Nephron (organoid): Measurements from ENCODE around the gene YAP1.
A peak's percentile ranks its signal among the peaks of the same experiment; 100 is the strongest.

Source experiments
- H3K27ac Mint-ChIP-seq, 3 experiments: 2 replicates each; pipeline ENCODE4 v1.8.0; 2020; ENCODE audit warnings: mixed read lengths in 3 of 3, mild to moderate bottlenecking in 2 of 3, moderate library complexity in 1 of 3
- H3K27me3 Mint-ChIP-seq: 2 replicates; pipeline ENCODE4 v1.8.0; 2021; ENCODE audit warnings: low read depth, mild to moderate bottlenecking, moderate library complexity, mixed read lengths
- H3K36me3 Mint-ChIP-seq: 2 replicates; pipeline ENCODE4 v1.8.0; 2020; ENCODE audit warnings: low read depth, mixed read lengths
- H3K4me1 Mint-ChIP-seq: 2 replicates; pipeline ENCODE4 v1.8.0; 2020; ENCODE audit warnings: mixed read lengths
- H3K4me3 Mint-ChIP-seq, 3 experiments: 2 replicates each; pipeline ENCODE4 v1.8.0; 2020; ENCODE audit warnings: mild to moderate bottlenecking in 3 of 3, mixed read lengths in 3 of 3, moderate library complexity in 2 of 3
- H3K9me3 Mint-ChIP-seq: 2 replicates; pipeline ENCODE4 v1.8.0; 2020; ENCODE audit warnings: mixed read lengths
- TF ChIP-seq, protein P1 (sequence below), 3 experiments: fragments of 200-600 bp; sonication (generic); IDR thresholded peaks; one replicate each; pipeline ENCODE4 v1.5.0; 2021; ENCODE audit warnings: antibody characterized with exemption in 3 of 3; ENCODE audit not compliant: unreplicated experiment in 3 of 3

The YAP1 gene

DNA sequence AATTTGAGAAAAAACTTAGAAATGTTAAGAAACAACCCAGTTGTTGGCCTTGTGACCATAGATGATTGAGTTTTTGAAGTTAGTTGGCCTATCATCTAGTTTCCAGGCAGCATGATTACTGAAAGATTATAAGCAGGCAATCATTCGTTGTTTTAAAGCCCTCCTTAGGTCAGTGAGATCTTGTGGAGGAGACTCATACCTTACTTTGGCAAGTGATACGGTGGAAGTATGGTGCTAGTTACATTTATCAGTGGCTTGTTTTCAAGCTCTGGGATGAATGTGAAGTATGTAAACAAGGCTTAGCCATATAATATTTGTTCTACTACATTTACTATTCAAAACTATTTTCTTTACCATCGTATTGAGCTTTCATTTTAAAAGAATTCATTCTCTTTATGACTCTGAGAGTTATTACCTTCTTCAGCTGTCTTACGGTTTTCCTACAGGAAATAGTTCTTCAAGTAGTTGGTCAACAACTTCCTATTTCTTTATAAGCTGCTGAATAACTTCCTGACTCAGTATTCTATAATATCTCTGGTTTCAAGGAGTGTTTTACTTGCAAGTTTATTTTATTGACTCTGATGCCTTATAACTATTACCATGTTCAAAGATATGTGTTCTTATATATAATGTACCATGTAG, 7.3 kb downstream of the YAP1 start:
- peaks cover 52% of the 10 kb centered on the region for H3K36me3 Mint-ChIP-seq
- peak overlapping the region in 2 of 3 experiments; percentile 3 to 26 for H3K4me3 Mint-ChIP-seq
- H3K4me1 Mint-ChIP-seq, result peaks cover 68% of the 10 kb centered on the region
- H3K9me3 Mint-ChIP-seq, result no peaks in the 10 kb centered on the region
- peak overlapping the region; percentile 79 to 100 (median 86) for H3K27ac Mint-ChIP-seq
- H3K27me3 Mint-ChIP-seq, result no peaks in the 10 kb centered on the region
- TF ChIP-seq, protein P1, sequence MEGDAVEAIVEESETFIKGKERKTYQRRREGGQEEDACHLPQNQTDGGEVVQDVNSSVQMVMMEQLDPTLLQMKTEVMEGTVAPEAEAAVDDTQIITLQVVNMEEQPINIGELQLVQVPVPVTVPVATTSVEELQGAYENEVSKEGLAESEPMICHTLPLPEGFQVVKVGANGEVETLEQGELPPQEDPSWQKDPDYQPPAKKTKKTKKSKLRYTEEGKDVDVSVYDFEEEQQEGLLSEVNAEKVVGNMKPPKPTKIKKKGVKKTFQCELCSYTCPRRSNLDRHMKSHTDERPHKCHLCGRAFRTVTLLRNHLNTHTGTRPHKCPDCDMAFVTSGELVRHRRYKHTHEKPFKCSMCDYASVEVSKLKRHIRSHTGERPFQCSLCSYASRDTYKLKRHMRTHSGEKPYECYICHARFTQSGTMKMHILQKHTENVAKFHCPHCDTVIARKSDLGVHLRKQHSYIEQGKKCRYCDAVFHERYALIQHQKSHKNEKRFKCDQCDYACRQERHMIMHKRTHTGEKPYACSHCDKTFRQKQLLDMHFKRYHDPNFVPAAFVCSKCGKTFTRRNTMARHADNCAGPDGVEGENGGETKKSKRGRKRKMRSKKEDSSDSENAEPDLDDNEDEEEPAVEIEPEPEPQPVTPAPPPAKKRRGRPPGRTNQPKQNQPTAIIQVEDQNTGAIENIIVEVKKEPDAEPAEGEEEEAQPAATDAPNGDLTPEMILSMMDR (IDR thresholded peaks at IDR 0.05; ENCODE audit: unreplicated experiment in 3 of 3), result no peak

DNA sequence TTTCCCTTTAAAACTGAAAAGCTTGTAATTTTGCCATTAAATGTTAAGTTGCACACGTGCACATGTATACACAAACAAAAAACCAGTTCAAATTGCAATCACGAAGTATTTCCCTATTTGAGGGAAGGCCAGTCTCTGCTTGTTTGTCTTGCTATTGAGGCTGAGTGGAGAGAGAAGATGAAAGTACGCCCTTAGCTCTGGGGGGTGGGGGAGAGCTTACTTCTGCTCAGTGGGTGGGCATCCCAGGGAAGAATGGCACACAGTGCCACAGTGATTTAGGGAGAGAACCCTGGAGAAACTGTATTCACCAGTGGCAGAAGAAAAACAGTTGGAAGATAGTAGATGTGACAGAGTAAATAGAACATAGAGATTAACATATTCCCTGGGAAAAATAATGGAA, 8.7 kb downstream of the YAP1 start:
- TF ChIP-seq, protein P1 (IDR thresholded peaks at IDR 0.05; ENCODE audit: unreplicated experiment in 3 of 3), result no peak

DNA sequence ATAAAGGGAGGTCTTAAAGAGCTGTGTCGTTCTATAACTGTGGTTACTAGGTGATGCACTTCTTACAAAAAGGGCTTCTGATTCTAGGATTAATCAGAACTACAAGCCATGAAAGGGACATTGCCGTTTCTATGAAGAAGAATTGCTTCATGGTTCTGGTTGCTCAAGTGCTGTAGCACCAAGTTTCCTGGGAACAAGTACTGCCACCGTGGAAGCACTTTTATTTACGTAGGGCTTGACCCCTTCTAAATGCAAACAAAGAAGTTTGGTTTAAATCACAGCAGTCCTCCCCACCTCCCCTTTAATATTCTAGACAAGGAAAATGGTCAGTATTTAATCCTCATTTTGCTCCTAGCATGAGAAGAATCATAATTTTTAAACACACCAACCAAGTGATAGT, 9.8 kb downstream of the YAP1 start:
- Mint-ChIP-seq H3K36me3 (peaks cover 68% of the 10 kb centered on the region), H3K9me3 (peaks cover 15% of the 10 kb centered on the region), H3K27me3 (no peaks in the 10 kb centered on the region), H3K27ac (peak overlapping the region; percentile 9 to 85 (median 47)), H3K4me3 (no peak overlapping the region), H3K4me1 (peaks cover 51% of the 10 kb centered on the region)
- TF ChIP-seq, protein P1 (IDR thresholded peaks at IDR 0.05; ENCODE audit: unreplicated experiment in 3 of 3), result no peak

More for the DNA sequence above, 8.7 kb downstream of the YAP1 start:
- Mint-ChIP-seq H3K36me3 (peaks cover 64% of the 10 kb centered on the region), H3K4me1 (peaks cover 61% of the 10 kb centered on the region), H3K4me3 (peak overlapping the region in 2 of 3 experiments; percentile 59 to 62), H3K9me3 (peaks cover 5% of the 10 kb centered on the region), H3K27me3 (no peaks in the 10 kb centered on the region), H3K27ac (peak overlapping the region; percentile 39 to 87 (median 50))

DNA sequence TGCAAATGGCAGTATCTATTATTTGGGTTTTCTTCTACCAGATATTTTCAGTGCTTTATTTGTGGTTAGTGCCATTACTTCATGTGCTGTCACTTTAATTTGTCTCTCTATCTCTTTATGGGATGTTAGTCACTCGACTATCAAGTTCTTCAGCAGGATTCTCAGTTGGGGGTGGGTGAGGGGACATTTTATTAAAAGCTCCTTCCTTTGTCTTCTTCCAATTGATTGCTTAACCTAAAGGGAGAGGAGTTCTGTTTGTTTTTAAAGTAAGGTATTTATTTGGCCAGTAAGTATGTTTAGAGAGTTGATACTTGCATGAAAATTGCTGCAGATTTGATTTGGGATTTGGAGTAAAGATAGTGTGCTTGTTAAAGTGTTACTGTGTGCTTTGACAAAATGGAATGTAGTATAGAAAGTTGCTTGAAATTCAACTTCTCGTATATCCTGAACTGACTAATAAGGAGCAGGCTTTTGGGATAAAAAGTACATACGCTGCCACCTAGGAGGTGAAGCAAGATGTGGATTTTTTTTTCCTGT, 10.3 kb downstream of the YAP1 start:
- H3K36me3 Mint-ChIP-seq, result peaks cover 68% of the 10 kb centered on the region
- H3K27me3 Mint-ChIP-seq, result no peaks in the 10 kb centered on the region
- peaks cover 15% of the 10 kb centered on the region for H3K9me3 Mint-ChIP-seq
- peak overlapping the region; percentile 9 to 85 (median 47) for H3K27ac Mint-ChIP-seq
- H3K4me3 Mint-ChIP-seq, result peak overlapping the region in 1 of 3 experiments; percentile 5
- peaks cover 46% of the 10 kb centered on the region for H3K4me1 Mint-ChIP-seq
- TF ChIP-seq, protein P1 (IDR thresholded peaks at IDR 0.05; ENCODE audit: unreplicated experiment in 3 of 3), result no peak

DNA sequence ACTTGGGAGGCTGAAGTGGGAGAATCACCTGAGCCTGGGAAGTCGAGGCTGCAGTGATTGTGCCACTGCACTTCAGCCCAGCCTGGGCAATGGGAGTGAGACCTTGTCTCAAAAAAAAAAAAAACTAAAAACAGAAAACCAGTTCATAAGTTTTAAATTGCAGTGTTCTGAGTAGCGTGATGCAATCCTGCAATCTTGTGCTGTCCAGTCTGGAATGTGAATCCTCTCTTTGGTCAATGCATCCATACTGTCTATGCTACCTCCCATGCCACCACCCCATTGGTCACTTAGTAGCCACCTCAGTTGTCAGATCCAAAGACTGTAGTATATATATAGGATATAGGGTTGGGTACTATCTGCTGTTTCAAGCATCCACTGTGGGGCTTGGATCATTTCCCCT, 11.1 kb downstream of the YAP1 start:
- H3K27ac Mint-ChIP-seq, result no peak overlapping the region
- peaks cover 71% of the 10 kb centered on the region for H3K36me3 Mint-ChIP-seq
- H3K4me3 Mint-ChIP-seq, result no peak overlapping the region
- H3K9me3 Mint-ChIP-seq, result peaks cover 20% of the 10 kb centered on the region
- TF ChIP-seq, protein P1 (IDR thresholded peaks at IDR 0.05; ENCODE audit: unreplicated experiment in 3 of 3), result no peak
- peaks cover 38% of the 10 kb centered on the region for H3K4me1 Mint-ChIP-seq
- H3K27me3 Mint-ChIP-seq, result no peaks in the 10 kb centered on the region

DNA sequence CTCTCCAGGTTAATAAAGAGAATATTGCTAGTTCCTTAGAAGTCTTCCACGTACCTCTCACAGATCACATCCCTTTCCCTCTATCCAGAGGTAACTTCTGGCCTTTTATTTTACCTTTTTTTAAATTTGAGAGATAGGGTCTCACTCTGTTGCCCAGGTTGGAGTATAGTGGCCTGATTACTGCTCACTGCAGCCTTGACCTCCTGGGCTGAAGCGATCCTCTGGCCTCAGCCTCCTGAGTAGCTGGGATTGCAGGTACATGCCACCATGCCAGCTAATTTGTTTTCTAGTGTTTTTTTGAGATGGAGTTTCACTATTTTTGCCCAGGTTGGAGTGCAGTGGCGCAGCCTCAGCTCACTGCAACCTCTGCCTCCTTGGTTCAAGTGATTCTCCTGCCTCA, 24.4 kb downstream of the YAP1 start:
- TF ChIP-seq, protein P1 (IDR thresholded peaks at IDR 0.05; ENCODE audit: unreplicated experiment in 3 of 3), result no peak
- Mint-ChIP-seq H3K36me3 (peaks cover 69% of the 10 kb centered on the region), H3K4me1 (peaks cover 17% of the 10 kb centered on the region), H3K4me3 (no peak overlapping the region), H3K27ac (no peak overlapping the region), H3K27me3 (no peaks in the 10 kb centered on the region), H3K9me3 (peaks cover 2% of the 10 kb centered on the region)
